Activated naive CD8-positive, alpha-beta T cell treated with anti-CD3 and anti-CD28 coated beads, Interleukin-2, amount 50 U/mL, for 24 hours (primary cell): ENCODE data around the gene ATXN10.
"Not testable (repeated sequence)": the region's sequence is repeated elsewhere in the genome, so short reads cannot be mapped to it uniquely, and the experiment has no call there.

ENCODE experiments used
- ATAC-seq: fragments of 150-1000 bp; cut with Tn5 transposase; one replicate; pipeline ENCODE4 v1.10.0; 2021
- DNase-seq: peaks from one replicate; pipeline ENCODE4 v3.0.0; 2021
- H3K27ac Mint-ChIP-seq: one replicate; pipeline ENCODE4 v1.8.0; 2021; ENCODE audit warnings: mild to moderate bottlenecking, mixed read lengths
- H3K27me3 Mint-ChIP-seq: one replicate; pipeline ENCODE4 v1.8.0; 2021; ENCODE audit warnings: mixed read lengths
- H3K36me3 Mint-ChIP-seq: one replicate; pipeline ENCODE4 v1.8.0; 2021; ENCODE audit warnings: low read depth, mixed read lengths
- H3K4me1 Mint-ChIP-seq: one replicate; pipeline ENCODE4 v1.8.0; 2021; ENCODE audit warnings: mixed read lengths
- H3K4me3 Mint-ChIP-seq: one replicate; pipeline ENCODE4 v1.8.0; 2021; ENCODE audit warnings: mild to moderate bottlenecking, moderate library complexity, mixed read lengths
- H3K9me3 Mint-ChIP-seq: one replicate; pipeline ENCODE4 v1.8.0; 2021; ENCODE audit warnings: mixed read lengths

ATXN10 gene

GRCh38 chr22:45671783-45672563, at the start of gene ATXN10:
ATXN10 (plus strand) TSS chr22:45671834; CDS start chr22:45672064, 230 bp downstream.
- ATAC-seq (peak; percentile 76), DNase-seq (peak; percentile 75)
- peaks cover 36% of the 10 kb centered on the region for H3K4me1 Mint-ChIP-seq
- H3K36me3 Mint-ChIP-seq = peaks cover 22% of the 10 kb centered on the region
- H3K4me3 Mint-ChIP-seq = peak within 1 kb of the TSS; percentile 94
- peaks cover 4% of the 10 kb centered on the region for H3K27me3 Mint-ChIP-seq
- peak within 1 kb of the TSS; percentile 95 for H3K27ac Mint-ChIP-seq
- no peaks in the 10 kb centered on the region for H3K9me3 Mint-ChIP-seq

- Mint-ChIP-seq H3K4me3 (no peak overlapping the region), H3K27me3 (no peaks in the 10 kb centered on the region), H3K27ac (no peak overlapping the region), H3K36me3 (no peaks in the 10 kb centered on the region), H3K9me3 (peaks cover 3% of the 10 kb centered on the region), H3K4me1 (peaks cover 5% of the 10 kb centered on the region)
- DNase-seq = no peak
- ATAC-seq = no peak
Observed at GRCh38 chr22:45621836-45622600, 49.6 kb upstream of the ATXN10 start.

DNA sequence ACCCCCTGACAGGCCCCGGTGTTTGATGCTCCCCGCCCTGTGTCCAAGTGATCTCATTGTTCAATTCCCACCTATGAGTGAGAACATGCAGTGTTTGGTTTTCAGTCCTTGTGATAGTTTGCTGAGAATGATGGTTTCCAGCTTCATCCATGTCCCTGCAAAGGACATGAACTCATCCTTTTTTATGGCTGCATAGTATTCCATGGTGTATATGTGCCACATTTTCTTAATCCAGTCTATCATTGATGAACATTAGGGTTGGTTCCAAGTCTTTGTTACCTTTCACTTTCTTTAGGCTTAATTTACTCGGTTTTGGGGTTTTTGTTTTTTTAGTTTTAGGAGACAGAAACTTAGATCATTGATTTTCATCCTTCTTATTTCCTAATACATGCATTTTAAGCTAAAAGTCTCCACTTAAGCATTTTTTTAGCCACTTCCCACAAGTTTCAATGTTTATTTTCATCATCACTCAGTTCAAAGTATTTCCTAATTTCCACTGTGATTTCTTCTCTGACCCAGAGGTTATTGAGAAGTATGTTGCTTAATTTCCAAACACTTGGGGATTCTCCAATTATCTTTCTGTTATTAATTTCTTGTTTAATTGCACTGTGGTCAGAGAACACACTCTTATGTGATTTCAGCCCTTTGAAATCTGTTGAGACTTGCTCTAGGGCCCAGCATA, 48.0 kb upstream of the ATXN10 start:
- ATAC-seq, H3K4me1 Mint-ChIP-seq, H3K4me3 Mint-ChIP-seq, H3K9me3 Mint-ChIP-seq, DNase-seq, H3K27ac Mint-ChIP-seq, H3K27me3 Mint-ChIP-seq, H3K36me3 Mint-ChIP-seq: not testable (repeated sequence)

DNA sequence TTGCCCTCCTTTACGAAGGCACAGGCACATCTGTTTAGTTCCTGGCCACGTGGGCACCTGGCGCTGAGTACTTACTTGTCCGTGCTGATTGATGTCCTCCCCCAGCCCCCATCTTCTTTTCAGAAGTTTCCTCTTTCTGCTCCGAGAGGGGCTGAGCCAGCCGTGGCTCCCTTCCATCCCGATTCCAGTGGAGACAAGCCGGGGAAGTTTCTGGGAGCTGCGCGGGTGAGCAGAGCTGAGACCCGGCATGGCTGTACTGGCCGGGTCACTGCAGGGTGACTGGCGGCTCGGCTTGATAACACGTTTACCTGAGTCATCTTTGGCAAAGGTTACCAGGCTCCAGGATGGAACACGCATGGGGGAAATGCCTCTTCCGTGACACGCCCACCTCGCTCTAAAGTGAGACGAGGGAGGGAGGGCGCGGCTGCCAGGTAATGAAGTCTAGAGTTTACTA, 45.4 kb upstream of the ATXN10 start:
- no peaks in the 10 kb centered on the region for H3K4me1 Mint-ChIP-seq
- H3K27me3 Mint-ChIP-seq = peaks cover 14% of the 10 kb centered on the region
- H3K27ac Mint-ChIP-seq = no peak overlapping the region
- H3K4me3 Mint-ChIP-seq = no peak overlapping the region
- no peaks in the 10 kb centered on the region for H3K9me3 Mint-ChIP-seq
- no peak for DNase-seq
- H3K36me3 Mint-ChIP-seq = no peaks in the 10 kb centered on the region
- no peak for ATAC-seq

DNA sequence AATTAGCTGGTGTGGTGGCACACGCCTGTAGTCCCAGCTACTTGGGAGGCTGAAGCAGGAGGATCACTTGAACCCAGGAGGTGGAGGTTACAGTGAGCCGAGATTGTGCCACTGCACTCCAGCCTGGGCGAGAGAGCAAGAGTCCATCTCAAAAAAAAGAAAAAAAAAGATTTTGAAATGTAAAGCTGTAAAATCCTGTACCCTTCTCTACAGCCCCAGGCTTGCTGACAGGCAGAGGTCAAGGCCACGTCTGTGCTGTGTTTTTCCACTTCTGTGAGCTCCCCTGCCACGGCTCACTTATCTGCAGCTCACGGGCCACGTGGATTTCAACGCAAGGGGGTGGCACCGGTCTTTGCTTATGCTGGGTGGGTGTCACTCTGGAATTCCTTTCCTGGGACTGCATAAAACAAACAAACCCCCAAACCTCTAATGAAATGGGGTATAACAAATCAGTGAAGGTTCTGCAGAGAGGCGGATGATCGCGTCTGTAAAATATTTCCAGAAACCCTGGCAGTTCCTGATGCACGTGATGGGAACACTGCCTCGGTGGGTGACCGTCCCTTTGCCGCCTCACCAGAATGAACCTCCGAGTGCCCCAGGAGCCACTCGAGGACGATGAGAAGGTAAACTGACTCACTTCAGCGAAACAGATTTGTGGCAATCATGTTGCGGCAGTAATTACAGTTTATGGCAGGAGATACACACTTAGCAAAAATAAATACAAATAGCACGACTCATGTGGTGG, 44.0 kb upstream of the ATXN10 start:
- H3K4me1 Mint-ChIP-seq = no peaks in the 10 kb centered on the region
- no peak for ATAC-seq
- no peaks in the 10 kb centered on the region for H3K36me3 Mint-ChIP-seq
- no peak overlapping the region for H3K4me3 Mint-ChIP-seq
- H3K27me3 Mint-ChIP-seq = peaks cover 28% of the 10 kb centered on the region
- H3K9me3 Mint-ChIP-seq = no peaks in the 10 kb centered on the region
- no peak overlapping the region for H3K27ac Mint-ChIP-seq
- no peak for DNase-seq

DNA sequence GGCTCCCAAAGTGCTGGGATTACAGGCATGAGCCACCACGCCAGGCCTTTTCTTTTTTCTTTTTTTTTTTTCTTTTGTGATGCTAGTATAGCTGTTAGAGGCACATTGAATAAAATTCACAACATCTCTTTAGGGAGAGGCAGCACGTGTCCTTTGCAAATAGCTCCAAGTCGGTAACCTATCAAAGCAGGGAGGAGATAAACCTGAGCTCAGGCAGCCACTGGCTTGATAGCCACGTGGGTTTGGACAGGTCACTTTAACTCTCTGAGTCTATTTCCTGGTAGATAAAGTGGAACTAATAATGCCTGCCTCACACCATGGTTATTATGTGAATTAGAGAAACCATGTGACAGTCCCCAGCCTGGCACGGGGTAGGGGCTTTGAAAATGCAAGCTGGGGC, 43.1 kb upstream of the ATXN10 start:
- peaks cover 33% of the 10 kb centered on the region for H3K27me3 Mint-ChIP-seq
- no peak overlapping the region for H3K27ac Mint-ChIP-seq
- no peaks in the 10 kb centered on the region for H3K4me1 Mint-ChIP-seq
- no peak overlapping the region for H3K4me3 Mint-ChIP-seq
- ATAC-seq = no peak
- no peak for DNase-seq
- H3K36me3 Mint-ChIP-seq = no peaks in the 10 kb centered on the region
- H3K9me3 Mint-ChIP-seq = no peaks in the 10 kb centered on the region

- Mint-ChIP-seq H3K27me3 (peaks cover 36% of the 10 kb centered on the region), H3K4me3 (no peak overlapping the region), H3K4me1 (no peaks in the 10 kb centered on the region), H3K27ac (no peak overlapping the region), H3K9me3 (no peaks in the 10 kb centered on the region), H3K36me3 (no peaks in the 10 kb centered on the region)
- no peak for DNase-seq
- peak; percentile 49 for ATAC-seq
Observed at GRCh38 chr22:45629469-45630089, 42.1 kb upstream of the ATXN10 start.

DNA sequence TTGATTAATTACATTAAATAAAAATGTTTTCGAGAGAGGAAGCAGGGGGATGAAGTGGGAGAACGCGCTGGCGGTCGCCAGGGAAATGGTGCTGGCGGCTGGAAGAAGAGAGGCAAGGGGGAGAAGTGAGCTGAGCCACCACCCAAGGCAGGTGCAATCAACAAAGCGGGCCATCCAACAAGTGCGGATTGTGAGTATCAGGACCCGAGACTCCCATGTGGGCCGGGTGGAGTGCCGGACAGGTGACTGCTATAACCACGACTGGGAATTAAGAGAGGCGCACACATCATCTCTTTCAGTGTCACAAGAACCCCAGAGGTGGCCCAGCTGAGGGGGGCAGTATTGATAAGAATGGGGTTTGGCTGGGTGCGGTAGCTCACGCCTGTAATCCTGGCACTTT, 41.2 kb upstream of the ATXN10 start:
- H3K4me1 Mint-ChIP-seq = no peaks in the 10 kb centered on the region
- H3K27me3 Mint-ChIP-seq = peaks cover 40% of the 10 kb centered on the region
- no peaks in the 10 kb centered on the region for H3K36me3 Mint-ChIP-seq
- no peak overlapping the region for H3K4me3 Mint-ChIP-seq
- no peaks in the 10 kb centered on the region for H3K9me3 Mint-ChIP-seq
- ATAC-seq = no peak
- DNase-seq = no peak
- no peak overlapping the region for H3K27ac Mint-ChIP-seq

GRCh38 chr22:45631140-45631840, 40.3 kb upstream of the ATXN10 start:
- no peaks in the 10 kb centered on the region for H3K4me1 Mint-ChIP-seq
- ATAC-seq (no peak), DNase-seq (no peak)
- no peak overlapping the region for H3K27ac Mint-ChIP-seq
- H3K4me3 Mint-ChIP-seq = no peak overlapping the region
- peaks cover 40% of the 10 kb centered on the region for H3K27me3 Mint-ChIP-seq
- H3K36me3 Mint-ChIP-seq = no peaks in the 10 kb centered on the region
- H3K9me3 Mint-ChIP-seq = no peaks in the 10 kb centered on the region

- Mint-ChIP-seq H3K4me3 (no peak overlapping the region), H3K9me3 (no peaks in the 10 kb centered on the region), H3K4me1 (no peaks in the 10 kb centered on the region), H3K36me3 (no peaks in the 10 kb centered on the region), H3K27me3 (peaks cover 44% of the 10 kb centered on the region), H3K27ac (no peak overlapping the region)
- ATAC-seq = no peak
- DNase-seq = no peak
Observed at GRCh38 chr22:45631841-45632238, 39.8 kb upstream of the ATXN10 start.

DNA sequence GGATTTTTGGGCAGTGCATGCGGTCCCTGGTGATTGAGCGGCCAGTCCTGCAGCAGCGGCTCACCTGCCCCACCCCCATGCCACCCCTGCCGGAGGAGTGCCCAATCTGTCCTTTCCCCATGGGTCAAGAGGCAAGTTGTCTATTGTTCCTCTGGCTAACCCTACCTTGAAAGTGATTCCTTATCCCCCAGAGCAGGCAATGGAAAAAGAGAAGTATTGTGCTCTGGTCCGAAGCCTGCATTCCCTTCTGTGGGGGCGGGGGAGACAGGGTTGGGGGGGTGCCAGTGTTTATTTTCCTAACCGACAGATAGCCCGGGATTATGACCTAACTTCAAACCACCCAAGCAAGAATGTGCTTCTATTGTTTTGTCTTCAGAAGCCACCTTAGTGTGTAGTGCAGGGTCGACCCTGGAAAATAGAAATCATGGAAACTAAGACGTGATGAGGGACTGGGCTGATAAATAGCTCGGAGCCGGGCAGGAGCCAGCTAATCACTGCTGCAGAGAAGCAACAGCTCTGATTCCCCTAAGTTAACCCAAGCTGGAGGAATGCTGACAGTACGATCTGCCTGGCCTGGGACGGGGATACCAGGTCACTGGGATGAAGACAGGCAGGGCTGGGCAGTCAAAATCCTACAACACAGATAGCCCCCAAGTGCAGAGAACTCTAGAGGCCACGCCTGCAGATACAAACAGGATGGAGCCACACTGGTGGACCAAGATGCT, 38.7 kb upstream of the ATXN10 start:
- ATAC-seq (no peak), DNase-seq (no peak)
- Mint-ChIP-seq H3K36me3 (no peaks in the 10 kb centered on the region), H3K4me3 (no peak overlapping the region), H3K27me3 (peaks cover 50% of the 10 kb centered on the region), H3K4me1 (no peaks in the 10 kb centered on the region), H3K27ac (no peak overlapping the region), H3K9me3 (no peaks in the 10 kb centered on the region)

DNA sequence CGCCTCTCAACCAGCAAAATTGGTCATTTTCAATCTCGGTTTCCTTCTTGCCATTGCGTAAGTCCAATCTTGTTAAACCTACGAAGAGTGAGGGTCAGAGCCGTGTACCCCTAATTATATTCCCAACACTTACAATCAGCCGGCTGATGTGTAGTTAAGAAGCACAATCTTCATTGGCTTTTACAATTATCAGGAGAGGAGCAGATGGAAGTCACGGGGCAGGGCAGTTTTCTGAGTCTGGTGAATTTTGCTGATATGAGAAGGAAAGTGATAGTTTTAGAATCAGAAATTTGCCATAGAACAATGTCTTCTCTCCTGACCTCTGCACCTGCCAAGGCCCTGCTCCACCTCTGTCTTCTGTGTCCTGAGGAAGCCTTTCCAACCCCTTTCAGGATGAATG, 35.0 kb upstream of the ATXN10 start:
- Mint-ChIP-seq H3K27me3 (peaks cover 61% of the 10 kb centered on the region), H3K9me3 (no peaks in the 10 kb centered on the region), H3K4me3 (no peak overlapping the region), H3K27ac (no peak overlapping the region), H3K36me3 (no peaks in the 10 kb centered on the region), H3K4me1 (peaks cover 10% of the 10 kb centered on the region)
- DNase-seq (no peak), ATAC-seq (no peak)

DNA sequence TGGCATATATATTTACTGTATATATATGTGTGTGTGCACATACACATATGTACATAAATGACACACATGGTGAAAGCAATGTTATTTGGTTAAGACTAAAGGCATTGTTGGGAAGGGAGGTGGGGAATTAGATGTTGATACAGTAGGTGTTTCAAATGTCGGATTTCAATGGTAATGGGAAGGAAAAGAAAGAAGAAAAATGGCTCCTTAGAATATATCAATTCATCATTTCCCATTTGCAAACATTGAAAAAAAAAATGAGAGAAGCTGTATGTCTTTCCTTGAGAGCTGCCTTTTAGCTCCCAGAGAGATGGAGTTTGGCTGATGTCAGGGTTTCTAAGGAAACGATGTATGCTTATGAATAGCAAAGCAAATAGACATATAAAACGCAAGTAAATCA, 33.4 kb upstream of the ATXN10 start:
- H3K4me1 Mint-ChIP-seq = peaks cover 15% of the 10 kb centered on the region
- H3K27ac Mint-ChIP-seq = no peak overlapping the region
- H3K9me3 Mint-ChIP-seq = no peaks in the 10 kb centered on the region
- ATAC-seq = no peak
- no peaks in the 10 kb centered on the region for H3K36me3 Mint-ChIP-seq
- H3K4me3 Mint-ChIP-seq = no peak overlapping the region
- no peak for DNase-seq
- peaks cover 56% of the 10 kb centered on the region for H3K27me3 Mint-ChIP-seq
